ENCODE measurements around the gene GFY. TPM values are rescaled to one million over a fixed set of nuclear protein-coding genes. Genes with fewer than 3 reads are reported as not detected.

Gene GFY
- total RNA-seq, 4 donors from 2014 or later: not detected

GRCh38 chr19:49447485-49448431, 22.6 kb downstream of the GFY start:
- H3K9me3 ChIP-seq: no peaks in the 10 kb centered on the region
- peaks cover 5 to 6% of the 10 kb centered on the region in 2 donors for H3K4me1 ChIP-seq
- intact Hi-C loops (cut with DNase I): no loop called here
- peaks cover 0 to 5% of the 10 kb centered on the region in 2 donors for H3K36me3 ChIP-seq
- H3K27me3 ChIP-seq: no peaks in the 10 kb centered on the region
- TF ChIP-seq CTCF (IDR thresholded peaks at IDR 0.05): no peak
- TF ChIP-seq POLR2A (IDR thresholded peaks at IDR 0.05): no peak
- no peak overlapping the region for H3K4me3 ChIP-seq (replicated peaks in 1 of 3)
- no peak for DNase-seq
- WGBS, 2 donors: 71 to 78% methylated on average over 25 to 26 of the region's 32 CpGs
- no peak overlapping the region for H3K27ac ChIP-seq

- Histone ChIP-seq H3K4me3 (replicated peaks in 1 of 3) (no peak overlapping the region), H3K36me3 (peaks cover 0 to 5% of the 10 kb centered on the region in 2 donors), H3K4me1 (peaks cover 5 to 6% of the 10 kb centered on the region in 2 donors), H3K9me3 (no peaks in the 10 kb centered on the region), H3K27ac (no peak overlapping the region), H3K27me3 (no peaks in the 10 kb centered on the region)
- intact Hi-C loops (cut with DNase I): no loop called here
- 92 to 95% methylated on average over 6 of the region's 6 CpGs for WGBS, 2 donors
- DNase-seq: no peak
- no peak for TF ChIP-seq CTCF (IDR thresholded peaks at IDR 0.05)
- no peak for TF ChIP-seq POLR2A (IDR thresholded peaks at IDR 0.05)
Observed at GRCh38 chr19:49448432-49448786, 23.2 kb downstream of the GFY start.

GRCh38 chr19:49450405-49450804, 25.2 kb downstream of the GFY start:
- Histone ChIP-seq H3K4me1 (peaks cover 5 to 13% of the 10 kb centered on the region in 2 donors), H3K9me3 (no peaks in the 10 kb centered on the region), H3K27ac (no peak overlapping the region), H3K4me3 (replicated peaks in 1 of 3) (no peak overlapping the region), H3K27me3 (no peaks in the 10 kb centered on the region), H3K36me3 (peaks cover 0 to 5% of the 10 kb centered on the region in 2 donors)
- no peak for DNase-seq
- intact Hi-C loops (cut with DNase I): no loop called here
- WGBS, 2 donors: 91 to 95% methylated on average over 7 of the region's 7 CpGs
- TF ChIP-seq POLR2A (IDR thresholded peaks at IDR 0.05): no peak

- peak within 1 kb of the TSS; percentile 82 to 97 (median 91) for H3K27ac ChIP-seq
- WGBS, 2 donors: 1 to 2% methylated on average over 31 to 41 of the region's 42 CpGs
- no peaks in the 10 kb centered on the region for H3K27me3 ChIP-seq
- intact Hi-C loops (cut with DNase I): no loop called here
- peak; percentile 99 for DNase-seq
- no peaks in the 10 kb centered on the region for H3K9me3 ChIP-seq
- H3K36me3 ChIP-seq: peaks cover 0 to 5% of the 10 kb centered on the region in 2 donors
- peak within 1 kb of the TSS; percentile 67 to 92 (median 85) for H3K4me3 ChIP-seq (replicated peaks in 1 of 3)
- H3K4me1 ChIP-seq: peaks cover 5 to 13% of the 10 kb centered on the region in 2 donors
- TF ChIP-seq POLR2A (IDR thresholded peaks at IDR 0.05) (peak in 1 of 2 donors; percentile 70), CTCF (IDR thresholded peaks at IDR 0.05) (peak in 2 of 6 experiments; percentile 30)
Observed at GRCh38 chr19:49451430-49452181, 26.4 kb downstream of the GFY start, which contains the start of gene PIH1D1. TSS of gene PIH1D1 (minus strand) at chr19:49451814. CDS start at chr19:49451574, 240 bp downstream.

GRCh38 chr19:49453013-49453756, 28.0 kb downstream of the GFY start, which contains the start of gene ALDH16A1:
TSS of gene ALDH16A1 (plus strand) at chr19:49453225. CDS start at chr19:49453332, 107 bp downstream.
- peaks cover 5 to 13% of the 10 kb centered on the region in 2 donors for H3K4me1 ChIP-seq
- peak within 1 kb of the TSS; percentile 11 to 55 (median 53) for H3K4me3 ChIP-seq (replicated peaks in 1 of 3)
- peaks cover 0 to 5% of the 10 kb centered on the region in 2 donors for H3K36me3 ChIP-seq
- intact Hi-C loops (cut with DNase I): no loop called here
- no peaks in the 10 kb centered on the region for H3K27me3 ChIP-seq
- TF ChIP-seq POLR2A (IDR thresholded peaks at IDR 0.05) (peak in 1 of 2 donors; percentile 84), CTCF (IDR thresholded peaks at IDR 0.05) (peak in 1 of 6 experiments; percentile 2)
- DNase-seq: peak; percentile 97 to 98
- H3K27ac ChIP-seq: peak within 1 kb of the TSS; percentile 82 to 97 (median 91)
- 0 to 1% methylated on average over 27 to 64 of the region's 66 CpGs for WGBS, 2 donors
- H3K9me3 ChIP-seq: no peaks in the 10 kb centered on the region
